Stimulated activated CD4-positive, alpha-beta T cell treated with anti-CD3 and anti-CD28 coated beads, Interleukin-12 subunit alpha, Interleukin-12 subunit beta, amount 100 ng/mL, for 24 hours (primary cell): ENCODE measurements around the gene EDNRB.
"Not testable (repeated sequence)": the region's sequence is repeated elsewhere in the genome, so short reads cannot be mapped to it uniquely, and the experiment has no call there.

ENCODE experiments used
- DNase-seq, 2 experiments: peaks; one replicate each; pipeline ENCODE4 v3.0.0-alpha.2; 2020; ENCODE audit warnings: low read depth in 2 of 2

The EDNRB gene

GRCh38 chr13:77918391-77919245 is at the start of gene EDNRB:
EDNRB (minus strand) TSS chr13:77918831; CDS start chr13:77918573, 258 bp downstream.
- DNase-seq = no peak

GRCh38 chr13:77966671-77967070 is 48.0 kb upstream of the EDNRB start:
- no peak for DNase-seq

GRCh38 chr13:77952737-77953136 is 34.1 kb upstream of the EDNRB start:
- no peak for DNase-seq

- no peak for DNase-seq
Measured at GRCh38 chr13:77952276-77952675, 33.6 kb upstream of the EDNRB start.

GRCh38 chr13:77946522-77946921 is 27.9 kb upstream of the EDNRB start:
- no peak for DNase-seq

GRCh38 chr13:77935063-77935462 is 16.4 kb upstream of the EDNRB start:
- not testable (repeated sequence) for DNase-seq

GRCh38 chr13:77930430-77930829 is 11.8 kb upstream of the EDNRB start:
- DNase-seq = no peak

- no peak for DNase-seq
Measured at GRCh38 chr13:77928909-77929308, 10.3 kb upstream of the EDNRB start.

- no peak for DNase-seq
Measured at GRCh38 chr13:77925616-77926015, 7.0 kb upstream of the EDNRB start.

GRCh38 chr13:77919921-77920294 is 1.3 kb upstream of the EDNRB start:
- DNase-seq = no peak

GRCh38 chr13:77919246-77919920 is 752 bp upstream of the EDNRB start:
- DNase-seq = no peak

GRCh38 chr13:77916488-77916887 is 2.1 kb downstream of the EDNRB start:
- no peak for DNase-seq

GRCh38 chr13:77915686-77916085 is 2.9 kb downstream of the EDNRB start:
- DNase-seq = no peak

GRCh38 chr13:77913003-77913402 is 5.6 kb downstream of the EDNRB start:
- DNase-seq = no peak

- no peak for DNase-seq
Measured at GRCh38 chr13:77911751-77912150, 6.9 kb downstream of the EDNRB start.

GRCh38 chr13:77909827-77910226 is 8.8 kb downstream of the EDNRB start:
- no peak for DNase-seq

- DNase-seq = no peak
Measured at GRCh38 chr13:77908531-77908930, 10.1 kb downstream of the EDNRB start.

- no peak for DNase-seq
Measured at GRCh38 chr13:77907666-77908341, 10.8 kb downstream of the EDNRB start.

- DNase-seq = no peak
Measured at GRCh38 chr13:77904031-77904430, 14.6 kb downstream of the EDNRB start.

- no peak for DNase-seq
Measured at GRCh38 chr13:77903435-77903834, 15.2 kb downstream of the EDNRB start.

GRCh38 chr13:77902319-77902963 is 16.2 kb downstream of the EDNRB start:
- no peak for DNase-seq

GRCh38 chr13:77898097-77898496 is 20.5 kb downstream of the EDNRB start:
- DNase-seq = no peak
